Dermis blood vessel endothelial cell (primary cell): ENCODE data around the gene PHACTR1. TPM values are rescaled to one million over a fixed set of nuclear protein-coding genes. Genes with fewer than 3 reads are reported as not detected.
A peak's percentile ranks its signal among the peaks of the same experiment; 100 is the strongest.
"Not testable (repeated sequence)": the region's sequence is repeated elsewhere in the genome, so short reads cannot be mapped to it uniquely, and the experiment has no call there.

Experiments used
- DNase-seq: peaks from one replicate; pipeline ENCODE4 v3.0.0; 2010
- total RNA-seq: library from RNA; depleted of rRNA; stranded (reverse); fragments of >200 nt; gene quantifications from 2 replicates; pipeline ENCODE4 v1.2.3, GENCODE V29; 2014

The PHACTR1 gene
- total RNA-seq, 1 donor from 2014 or later: 2.4 TPM

- DNase-seq: peak; percentile 66
Observed at GRCh38 chr6:12911427-12911826, 194.9 kb downstream of the PHACTR1 start.

- no peak for DNase-seq
Observed at GRCh38 chr6:12913201-12913600, 196.6 kb downstream of the PHACTR1 start.

DNA sequence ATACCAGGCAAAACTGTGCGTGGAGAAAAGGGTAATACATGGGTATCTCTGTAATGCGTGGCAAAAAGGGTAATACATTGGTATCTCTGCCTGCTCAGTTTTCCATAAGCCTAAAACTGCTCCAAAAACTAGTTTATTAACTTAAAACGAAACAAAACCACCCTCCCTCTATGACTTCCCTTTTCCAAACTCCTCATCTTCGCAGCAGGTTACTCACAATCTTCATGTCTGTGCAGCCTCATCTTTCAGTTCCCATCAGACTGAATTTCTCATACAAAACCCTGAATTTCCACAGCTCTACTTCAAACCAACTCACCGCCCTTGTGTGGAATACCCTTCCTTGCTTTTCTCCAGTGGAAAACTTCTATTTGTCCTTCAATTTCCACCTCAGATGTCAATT lies 199.4 kb downstream of the PHACTR1 start:
- no peak for DNase-seq

GRCh38 chr6:12916420-12917136 lies 200.0 kb downstream of the PHACTR1 start:
- DNase-seq: no peak

DNA sequence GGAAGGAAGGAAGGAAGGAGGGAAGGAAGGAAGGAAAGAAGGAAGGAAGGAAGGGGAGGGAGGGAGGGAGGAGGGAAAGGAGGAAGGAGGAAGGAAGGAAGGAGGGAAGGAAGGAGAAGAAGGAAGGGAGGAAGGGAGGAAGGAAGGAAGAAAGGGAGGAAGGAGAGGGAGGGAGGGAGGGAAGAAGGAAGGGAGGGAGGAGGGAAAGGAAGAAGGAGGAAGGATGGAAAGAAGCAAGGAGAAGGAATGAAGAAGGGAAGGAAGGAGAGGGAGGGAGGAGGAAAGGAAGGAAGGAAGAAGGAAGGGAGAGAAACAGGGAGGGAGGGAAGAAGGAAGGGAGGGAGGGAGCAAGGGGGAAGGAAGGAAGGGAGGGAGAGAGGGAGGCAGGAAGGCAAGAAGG lies 204.9 kb downstream of the PHACTR1 start:
- no peak for DNase-seq

DNA sequence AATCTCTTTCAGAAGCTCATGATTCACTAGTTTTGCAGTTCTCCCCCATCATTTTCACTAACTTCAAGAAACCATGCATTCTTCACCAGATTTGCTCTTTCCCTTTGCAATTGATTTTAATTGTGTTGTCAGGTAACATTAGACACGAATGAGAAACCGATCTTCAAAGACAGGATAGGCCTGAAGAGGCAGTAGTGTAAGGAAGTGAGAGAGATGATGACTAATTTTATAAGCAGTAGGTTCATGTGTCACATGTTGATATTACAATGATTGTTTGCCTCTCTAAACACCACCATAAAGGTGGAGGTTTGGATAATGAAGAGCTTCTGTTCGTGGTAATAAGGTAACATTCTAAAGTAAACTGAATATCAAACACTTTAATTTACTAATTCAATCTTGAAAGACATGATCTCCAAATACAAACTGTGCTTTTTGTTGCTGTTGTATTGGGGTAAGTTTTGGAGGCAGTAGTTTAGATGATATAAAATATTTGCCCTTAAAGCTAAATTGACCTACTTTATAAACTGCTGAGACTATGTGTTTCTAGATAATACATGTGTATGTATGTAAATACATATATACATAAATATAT lies 207.2 kb downstream of the PHACTR1 start:
- DNase-seq: peak; percentile 20

GRCh38 chr6:12924911-12925310 lies 208.3 kb downstream of the PHACTR1 start:
- no peak for DNase-seq

GRCh38 chr6:12927746-12928145 lies 211.2 kb downstream of the PHACTR1 start:
- DNase-seq: no peak

- DNase-seq: peak; percentile 13
Observed at GRCh38 chr6:12929678-12930077, 213.1 kb downstream of the PHACTR1 start.

- DNase-seq: no peak
Observed at GRCh38 chr6:12931639-12932038, 215.1 kb downstream of the PHACTR1 start.

- DNase-seq: no peak
Observed at GRCh38 chr6:12935637-12936036, 219.1 kb downstream of the PHACTR1 start.

DNA sequence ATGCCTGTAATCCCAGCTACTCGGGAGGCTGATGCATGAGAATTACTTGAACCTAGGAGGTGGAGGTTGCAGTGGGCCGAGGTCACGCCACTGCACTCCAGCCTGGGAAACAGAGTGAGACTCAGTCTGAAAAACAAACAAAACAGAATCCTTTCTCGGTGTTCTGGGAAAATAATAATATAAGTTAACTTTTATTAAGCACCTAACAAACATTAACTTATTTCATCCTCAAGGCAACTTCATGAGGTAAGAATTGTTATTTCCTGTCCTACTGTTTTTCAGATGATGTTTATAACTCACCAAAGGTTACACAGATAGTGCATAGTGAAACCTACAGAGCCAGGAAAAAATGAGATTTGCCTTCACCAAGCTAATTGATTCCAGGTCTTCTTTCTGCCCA lies 221.4 kb downstream of the PHACTR1 start:
- DNase-seq: no peak

- no peak for DNase-seq
Observed at GRCh38 chr6:12939314-12939713, 222.7 kb downstream of the PHACTR1 start.

GRCh38 chr6:12941422-12941821 lies 224.9 kb downstream of the PHACTR1 start:
- DNase-seq: no peak

GRCh38 chr6:12943549-12943948 lies 227.0 kb downstream of the PHACTR1 start:
- DNase-seq: no peak

DNA sequence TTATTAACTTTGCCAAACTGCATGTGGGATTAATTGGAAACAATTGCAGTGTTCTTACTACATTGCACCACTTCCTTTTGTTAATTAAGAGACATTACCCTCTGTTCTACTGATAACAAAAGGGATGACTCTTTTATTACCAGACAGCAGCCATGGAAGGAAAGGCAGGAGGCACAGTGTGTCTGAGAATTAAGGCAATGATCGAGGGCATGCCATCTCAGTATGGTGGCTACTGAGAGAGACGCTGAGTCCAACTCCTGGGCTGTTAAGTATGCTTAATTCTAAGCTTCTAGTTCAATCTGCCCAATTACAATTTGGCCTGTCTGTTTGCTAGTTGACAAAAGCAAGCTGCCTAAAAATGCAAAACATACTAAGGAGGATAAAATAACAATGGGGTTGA lies 227.4 kb downstream of the PHACTR1 start:
- peak; percentile 8 for DNase-seq

- DNase-seq: not testable (repeated sequence)
Observed at GRCh38 chr6:12944528-12944927, 228.0 kb downstream of the PHACTR1 start.

GRCh38 chr6:12947151-12947871 lies 230.7 kb downstream of the PHACTR1 start:
- DNase-seq: peak; percentile 25

DNA sequence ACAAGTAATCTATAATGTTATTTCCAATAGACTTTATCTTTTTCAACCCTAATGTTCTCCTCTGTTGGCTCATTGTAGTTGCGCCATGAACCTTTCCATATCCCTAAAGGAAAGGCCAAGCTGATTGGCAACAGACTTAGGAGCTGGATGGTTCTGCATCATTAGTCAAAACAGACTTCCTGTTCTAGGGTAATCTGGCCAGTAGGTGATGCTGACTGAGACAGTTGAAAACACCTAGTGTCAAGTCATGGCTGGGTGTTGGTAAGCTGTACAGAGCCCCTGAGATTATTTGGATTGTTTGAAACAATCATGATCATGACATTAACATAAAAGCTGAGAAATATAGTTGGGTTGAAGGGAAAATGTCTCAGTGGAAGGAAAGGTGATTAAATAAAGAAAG lies 231.4 kb downstream of the PHACTR1 start:
- DNase-seq: no peak

DNA sequence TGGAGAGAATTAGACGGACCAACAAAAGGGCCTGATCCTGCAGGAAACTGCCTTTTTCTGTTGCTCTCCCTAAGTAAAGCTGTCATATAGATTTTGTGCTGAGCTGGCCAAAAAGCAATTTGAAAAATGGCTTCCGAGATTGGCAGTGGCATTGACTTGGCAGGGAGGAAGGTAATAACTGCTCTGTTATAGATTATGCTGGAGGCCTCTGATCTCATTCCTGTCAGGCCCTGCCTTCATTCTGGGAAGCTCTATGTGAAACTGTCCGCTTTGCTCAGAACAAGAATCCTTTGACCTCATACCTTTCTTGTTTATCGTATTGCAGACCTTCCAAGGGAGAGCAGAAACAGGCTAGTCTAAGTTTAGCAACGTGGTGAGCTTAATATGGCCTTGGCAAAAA lies 234.4 kb downstream of the PHACTR1 start:
- DNase-seq: no peak

DNA sequence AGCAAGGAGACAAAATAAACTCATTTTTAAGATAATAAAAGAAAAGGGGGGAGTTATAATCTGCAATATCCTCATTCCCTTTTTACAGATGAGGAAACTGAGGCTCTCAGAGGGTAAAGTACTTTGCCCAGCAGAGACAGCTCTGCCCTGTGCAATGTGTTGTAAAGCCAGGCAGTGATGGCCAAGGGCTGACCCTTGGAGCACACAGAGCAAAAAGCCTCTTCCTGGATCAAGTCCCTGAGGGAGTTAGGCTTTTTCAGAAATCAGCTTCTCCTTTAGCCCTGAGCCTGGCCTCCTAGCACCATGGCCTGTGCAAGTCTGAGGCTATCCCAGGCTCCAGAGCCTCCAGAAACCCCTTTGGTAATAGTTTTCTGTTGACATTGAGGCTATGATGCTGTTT lies 234.8 kb downstream of the PHACTR1 start:
- no peak for DNase-seq

DNA sequence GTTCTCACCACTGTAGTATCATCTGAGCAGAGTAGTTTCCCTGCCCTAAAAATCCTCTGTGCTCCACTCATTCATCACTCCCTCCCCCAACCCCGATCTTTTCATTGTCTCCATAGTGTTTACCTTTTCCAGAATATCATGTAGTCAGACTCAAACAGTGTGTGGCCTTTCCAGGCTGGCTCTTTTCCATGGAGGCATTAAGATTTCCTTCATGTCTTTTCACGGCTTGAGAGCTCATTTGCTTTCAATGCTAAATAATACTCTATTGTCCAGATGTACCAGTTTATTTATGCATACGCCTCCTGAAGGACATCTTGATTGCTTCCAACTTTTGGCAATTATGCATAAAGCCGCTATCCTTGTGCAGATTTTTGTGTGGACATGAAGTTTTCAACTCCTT lies 235.8 kb downstream of the PHACTR1 start:
- DNase-seq: peak; percentile 7

- no peak for DNase-seq
Observed at GRCh38 chr6:12955956-12956355, 239.4 kb downstream of the PHACTR1 start.

DNA sequence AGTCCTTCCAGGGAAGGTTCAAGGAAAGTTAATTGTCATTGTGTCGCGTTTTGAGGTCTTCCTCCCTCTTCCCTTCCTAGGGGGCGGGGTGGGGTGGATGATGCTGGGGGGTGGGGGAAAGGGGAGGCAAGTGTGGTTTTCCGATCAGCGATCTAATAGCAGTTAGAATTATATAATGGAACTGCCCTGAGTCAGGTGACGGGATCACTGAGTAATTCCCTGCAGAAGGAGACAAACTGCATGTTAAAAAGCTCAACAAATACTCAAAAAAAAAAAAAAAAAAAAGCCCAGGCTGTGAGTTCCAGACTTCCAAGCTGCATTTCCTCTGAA lies 240.4 kb downstream of the PHACTR1 start:
- no peak for DNase-seq
